CD4-positive, alpha-beta T cell treated with Interleukin-1 beta for 1 hour (primary cell): ENCODE measurements around the gene SPANXN5.
"Not testable (repeated sequence)": the region's sequence is repeated elsewhere in the genome, so short reads cannot be mapped to it uniquely, and the experiment has no call there.

ENCODE experiments used
- DNase-seq, 2 donors: peaks; one replicate each; pipeline ENCODE4 v3.0.0-alpha.2; 2020 to 2022

The SPANXN5 gene, protein sequence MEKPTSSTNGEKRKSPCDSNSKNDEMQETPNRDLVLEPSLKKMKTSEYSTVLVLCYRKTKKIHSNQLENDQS

DNA sequence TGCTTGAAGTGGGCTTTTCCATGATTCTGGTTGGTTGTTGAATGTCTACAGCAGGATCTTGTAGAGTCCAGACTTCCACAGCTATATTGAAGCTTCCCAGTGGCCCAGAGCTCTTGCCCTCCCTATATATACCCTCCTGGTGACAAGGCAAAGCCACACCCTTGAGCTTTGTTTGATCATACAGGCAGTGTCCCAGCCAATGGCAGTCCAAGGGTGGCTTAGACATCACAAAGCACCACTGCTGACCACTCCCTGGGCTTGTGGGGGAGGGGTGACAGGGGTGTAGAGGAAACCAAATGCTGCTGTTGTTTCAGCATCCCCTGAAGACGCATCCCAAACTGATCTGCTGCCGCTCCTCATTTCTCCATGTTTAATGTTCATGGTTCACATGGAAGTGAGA, at the start of gene SPANXN5:
SPANXN5 (minus strand) TSS at position 101 of the 400 bp plus-strand sequence; CDS start at position 22, 79 bp downstream.
- not testable (repeated sequence) for DNase-seq

GRCh38 chrX:52843619-52844018, 46.4 kb upstream of the SPANXN5 start:
- not testable (repeated sequence) for DNase-seq

GRCh38 chrX:52839137-52839536, 41.9 kb upstream of the SPANXN5 start:
- no peak for DNase-seq

DNA sequence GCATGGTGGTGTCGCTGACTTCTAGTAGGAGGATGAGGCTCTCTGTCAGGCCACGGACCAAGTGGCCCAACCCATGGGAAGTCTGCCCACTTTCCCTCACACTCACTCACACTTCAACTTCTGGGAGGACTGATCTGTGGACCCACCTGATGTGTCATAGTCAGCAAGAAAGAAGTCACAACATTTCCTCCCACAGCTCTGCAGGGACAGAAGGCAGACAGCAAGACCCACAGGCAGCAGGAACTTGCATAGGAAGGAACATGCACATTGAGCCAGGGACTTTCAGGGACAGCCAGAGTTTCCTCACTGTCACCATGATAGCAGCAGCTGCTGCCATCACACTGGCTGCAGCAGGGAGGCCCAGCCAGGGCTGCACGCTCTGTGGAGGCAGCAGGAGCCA, 33.3 kb upstream of the SPANXN5 start:
- DNase-seq, result no peak

GRCh38 chrX:52824608-52825007, 27.4 kb upstream of the SPANXN5 start:
- no peak for DNase-seq

DNA sequence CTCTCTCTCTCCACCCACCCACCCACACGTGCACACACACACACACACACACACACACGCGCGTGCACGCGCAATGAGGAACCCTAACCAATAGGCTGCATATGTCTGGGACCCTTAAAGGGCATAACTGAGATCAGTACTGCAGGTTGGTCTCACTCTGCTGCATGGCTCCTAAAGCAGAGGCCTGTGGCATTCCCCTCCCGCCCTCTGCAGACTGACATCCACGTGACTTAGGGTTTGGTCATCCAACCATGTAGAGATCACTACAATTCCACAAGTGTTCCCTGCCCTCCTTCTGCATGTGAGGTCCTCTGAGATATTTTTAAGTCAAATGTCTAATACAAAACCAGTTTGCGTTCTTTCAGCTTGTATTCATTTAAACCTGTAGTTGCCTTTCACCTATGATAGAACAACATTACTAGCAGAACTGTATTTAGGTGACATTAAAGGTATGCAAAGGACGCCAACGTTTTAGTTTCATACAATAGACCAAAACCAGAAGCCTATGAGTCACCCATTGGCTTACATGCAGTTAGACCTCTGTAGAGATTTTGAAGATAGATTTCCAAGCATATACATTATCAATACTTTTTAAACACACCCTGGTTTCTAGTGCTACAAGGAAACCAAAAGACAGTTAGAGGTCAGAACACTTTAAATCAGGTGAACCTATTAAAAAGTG, 24.0 kb upstream of the SPANXN5 start:
- DNase-seq, result no peak

DNA sequence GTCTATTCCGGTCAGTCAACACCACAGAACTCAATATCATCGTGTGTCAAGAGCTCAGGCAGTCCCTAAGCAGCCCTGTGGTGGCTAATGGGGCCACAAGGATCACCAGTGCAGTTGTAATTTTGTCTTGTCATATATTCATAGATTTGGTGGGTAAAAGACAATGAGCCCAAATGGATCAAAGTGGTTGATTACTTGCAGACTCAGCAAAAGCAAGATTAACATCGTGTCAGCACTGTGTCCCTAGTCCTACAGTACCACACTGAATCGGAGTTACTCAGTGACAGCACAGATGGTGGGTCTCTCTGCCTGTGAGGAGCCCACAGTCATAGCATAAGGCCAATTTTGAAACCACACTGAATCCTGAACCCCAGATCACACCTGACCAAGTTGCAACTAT, 22.6 kb upstream of the SPANXN5 start:
- DNase-seq, result no peak

GRCh38 chrX:52811065-52811625, 13.9 kb upstream of the SPANXN5 start, which contains the start of gene XAGE5:
XAGE5 (plus strand) TSS chrX:52811287; CDS start chrX:52812567, 1,280 bp downstream.
- DNase-seq, result no peak

DNA sequence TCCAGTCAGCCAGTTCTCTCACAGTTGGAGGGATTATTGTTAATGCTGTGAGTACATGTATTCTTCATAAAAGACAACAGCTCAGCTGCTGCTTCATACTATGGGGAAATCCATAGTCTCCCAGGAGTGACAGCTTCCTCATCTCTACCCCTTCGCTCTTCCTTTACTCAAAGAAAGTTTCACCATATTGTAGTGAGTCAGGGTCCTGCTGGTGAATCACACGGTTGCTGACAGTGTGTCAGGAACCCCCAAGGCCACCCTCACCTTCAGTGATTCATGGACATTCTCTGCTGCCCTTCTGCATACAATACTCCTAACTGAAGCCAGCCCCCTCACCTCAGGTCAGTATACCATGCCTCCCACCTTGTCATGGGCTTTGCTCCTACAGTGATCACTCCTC, 7.6 kb upstream of the SPANXN5 start:
- not testable (repeated sequence) for DNase-seq

DNA sequence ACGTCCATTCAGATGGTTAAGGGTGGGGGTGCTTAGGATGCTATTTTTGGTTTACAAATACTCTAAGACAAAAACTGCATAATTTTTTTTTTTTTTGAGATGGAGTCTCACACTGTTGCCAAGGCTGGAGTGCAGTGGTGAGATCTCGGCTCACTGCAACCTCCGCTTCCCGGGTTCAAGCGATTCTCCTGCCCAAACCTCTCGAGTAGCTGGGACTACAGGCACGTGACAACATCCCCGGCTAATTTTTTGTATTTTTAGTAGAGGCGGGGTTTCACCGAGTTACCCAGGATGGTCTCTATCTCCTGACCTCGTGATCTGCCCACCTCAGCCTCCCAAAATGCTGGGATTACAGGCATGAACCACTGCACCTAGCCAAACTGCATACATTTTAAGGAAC, 23.7 kb downstream of the SPANXN5 start:
- not testable (repeated sequence) for DNase-seq

DNA sequence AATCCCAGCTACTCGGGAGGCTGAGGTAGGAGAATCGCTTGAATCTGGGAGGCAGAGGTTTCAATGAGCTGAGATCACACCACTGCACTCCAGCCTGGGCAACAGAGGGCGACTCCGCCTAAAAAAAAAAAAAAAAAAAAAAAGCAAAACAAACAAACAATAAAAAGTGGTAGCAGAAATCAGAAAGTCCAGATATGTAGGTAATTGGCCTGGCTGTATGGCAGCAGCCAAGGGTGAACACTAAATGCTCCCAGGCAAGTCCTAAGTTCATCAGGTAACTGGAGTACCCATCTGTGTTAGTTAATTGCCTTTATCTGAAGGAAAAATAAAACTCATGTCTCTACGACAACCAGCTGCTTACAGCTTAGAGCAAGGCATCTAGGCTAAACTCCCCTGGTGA, 31.2 kb downstream of the SPANXN5 start:
- DNase-seq, result not testable (repeated sequence)

- not testable (repeated sequence) for DNase-seq
Observed at GRCh38 chrX:52750952-52751351, 46.3 kb downstream of the SPANXN5 start, which contains the start of gene SSX2B. SSX2B (plus strand) TSS chrX:52751252; CDS start chrX:52752681, 1,429 bp downstream.
